GM13976 (cell line): ENCODE data around the gene GAB1.

Experiments used
- DNase-seq: peaks from one replicate; pipeline ENCODE4 v3.0.0; 2012; ENCODE audit warnings: low spot score
- in situ Hi-C: fragments of 300-500 bp; cut with MboI; formaldehyde crosslinking; loops from one replicate; pipeline ENCODE4 v1.12.0; 2022; ENCODE audit warnings: low sequenced_read_pairs, mixed read lengths, inconsistent platforms; ENCODE audit not compliant: unreplicated experiment
- TF ChIP-seq, protein P1 (sequence below): IDR thresholded peaks from 2 replicates; pipeline ENCODE4 v1.5.1; 2012; ENCODE audit warnings: borderline replicate concordance, mild to moderate bottlenecking; ENCODE audit not compliant: insufficient read depth; ENCODE audit errors: extremely low read depth, missing control alignments, control extremely low read depth

GAB1 gene

GRCh38 chr4:143355540-143356217 is 19.0 kb downstream of the GAB1 start:
- in situ Hi-C loops = no loop called here
- no peak for DNase-seq
- TF ChIP-seq, protein P1, sequence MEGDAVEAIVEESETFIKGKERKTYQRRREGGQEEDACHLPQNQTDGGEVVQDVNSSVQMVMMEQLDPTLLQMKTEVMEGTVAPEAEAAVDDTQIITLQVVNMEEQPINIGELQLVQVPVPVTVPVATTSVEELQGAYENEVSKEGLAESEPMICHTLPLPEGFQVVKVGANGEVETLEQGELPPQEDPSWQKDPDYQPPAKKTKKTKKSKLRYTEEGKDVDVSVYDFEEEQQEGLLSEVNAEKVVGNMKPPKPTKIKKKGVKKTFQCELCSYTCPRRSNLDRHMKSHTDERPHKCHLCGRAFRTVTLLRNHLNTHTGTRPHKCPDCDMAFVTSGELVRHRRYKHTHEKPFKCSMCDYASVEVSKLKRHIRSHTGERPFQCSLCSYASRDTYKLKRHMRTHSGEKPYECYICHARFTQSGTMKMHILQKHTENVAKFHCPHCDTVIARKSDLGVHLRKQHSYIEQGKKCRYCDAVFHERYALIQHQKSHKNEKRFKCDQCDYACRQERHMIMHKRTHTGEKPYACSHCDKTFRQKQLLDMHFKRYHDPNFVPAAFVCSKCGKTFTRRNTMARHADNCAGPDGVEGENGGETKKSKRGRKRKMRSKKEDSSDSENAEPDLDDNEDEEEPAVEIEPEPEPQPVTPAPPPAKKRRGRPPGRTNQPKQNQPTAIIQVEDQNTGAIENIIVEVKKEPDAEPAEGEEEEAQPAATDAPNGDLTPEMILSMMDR = no peak

GRCh38 chr4:143356493-143356892 is 19.8 kb downstream of the GAB1 start:
- in situ Hi-C loops = no loop called here
- TF ChIP-seq, protein P1 = no peak
- no peak for DNase-seq

GRCh38 chr4:143357161-143357845 is 20.6 kb downstream of the GAB1 start:
- in situ Hi-C loops = no loop called here
- no peak for DNase-seq
- TF ChIP-seq, protein P1 = no peak

DNA sequence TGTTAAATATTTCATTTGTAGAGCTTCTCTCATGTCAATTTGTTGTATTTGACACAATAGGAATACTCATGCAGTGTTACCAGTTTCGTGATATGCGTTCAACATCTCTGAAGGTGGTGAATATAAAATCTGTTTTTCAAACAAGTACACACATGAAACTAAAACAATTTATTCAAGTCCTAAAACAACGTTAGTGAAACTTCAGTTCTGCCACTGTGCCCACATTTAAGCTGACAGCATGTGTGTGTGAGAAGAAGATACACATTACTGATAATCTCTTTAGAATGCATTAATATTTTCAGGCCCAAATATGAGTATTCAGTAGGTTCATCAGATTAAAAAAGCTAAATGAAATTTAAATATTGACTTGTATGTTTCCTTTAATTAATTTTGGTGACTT is 21.7 kb downstream of the GAB1 start:
- TF ChIP-seq, protein P1 = no peak
- in situ Hi-C loops = no loop called here
- DNase-seq = no peak

GRCh38 chr4:143358923-143359643 is 22.4 kb downstream of the GAB1 start:
- in situ Hi-C loops = no loop called here
- DNase-seq = peak; percentile 57
- TF ChIP-seq, protein P1 = no peak

- no peak for DNase-seq
- in situ Hi-C loops = no loop called here
- TF ChIP-seq, protein P1 = no peak
Observed at GRCh38 chr4:143359644-143360193, 23.0 kb downstream of the GAB1 start.
